NT2/D1 (cell line): ENCODE measurements around the gene ZNHIT1.

Experiments
- SUZ12 ChIP-seq: IDR thresholded peaks from 2 replicates; pipeline ENCODE4 v1.6.1; 2011; ENCODE audit not compliant: insufficient read length, insufficient read depth; ENCODE audit errors: extremely low read depth
- YY1 ChIP-seq: IDR thresholded peaks from 2 replicates; pipeline ENCODE4 v1.6.1; 2011; ENCODE audit not compliant: insufficient read length, insufficient read depth
- ZNF274 ChIP-seq: IDR thresholded peaks from 2 replicates; pipeline ENCODE4 v1.6.1; 2011; ENCODE audit warnings: mild to moderate bottlenecking, low read depth, low read length

- TF ChIP-seq ZNF274 (no peak), YY1 (no peak), SUZ12 (no peak)
Observed at GRCh38 chr7:101210143-101210542, 7.8 kb upstream of the ZNHIT1 start.
